ENCODE data around the gene ZFPM1. TPM values are rescaled to one million over a fixed set of nuclear protein-coding genes. Genes with fewer than 3 reads are reported as not detected.
A peak's percentile ranks its signal among the peaks of the same experiment; 100 is the strongest.

Gene ZFPM1
- total RNA-seq, 4 donors from 2014 or later: 0.31 to 0.71 (median 0.56) TPM

GRCh38 chr16:88503374-88503770 lies 50.3 kb downstream of the ZFPM1 start:
- no peak for TF ChIP-seq POLR2A (IDR thresholded peaks at IDR 0.05)
- TF ChIP-seq CTCF (IDR thresholded peaks at IDR 0.05 in 4 of 5, conservative IDR thresholded peaks at IDR 0.05 in 1 of 5): no peak
- intact Hi-C loops (cut with DNase I; ENCODE audit: low total_unique reads) (no loop called here), in situ Hi-C loops (cut with MboI; ENCODE audit: low sequenced_read_pairs in 4 of 4) (no loop called here)
- no peak for DNase-seq
- H3K4me3 ChIP-seq: no peak overlapping the region
- ATAC-seq: no peak
- H3K9me3 ChIP-seq: no peaks in the 10 kb centered on the region
- H3K4me1 ChIP-seq: no peaks in the 10 kb centered on the region
- no peaks in the 10 kb centered on the region for H3K27me3 ChIP-seq
- no peaks in the 10 kb centered on the region for H3K36me3 ChIP-seq
- H3K27ac ChIP-seq: no peak overlapping the region

GRCh38 chr16:88503771-88504488 lies 50.9 kb downstream of the ZFPM1 start:
- H3K27ac ChIP-seq: no peak overlapping the region

GRCh38 chr16:88504489-88505404 lies 51.7 kb downstream of the ZFPM1 start:
- TF ChIP-seq CTCF (IDR thresholded peaks at IDR 0.05 in 4 of 5, conservative IDR thresholded peaks at IDR 0.05 in 1 of 5) (no peak), POLR2A (IDR thresholded peaks at IDR 0.05) (no peak)
- H3K27ac ChIP-seq: no peak overlapping the region
- no peak overlapping the region for H3K4me3 ChIP-seq
- no peak for ATAC-seq
- intact Hi-C loops (cut with DNase I; ENCODE audit: low total_unique reads): loop anchor here (1.0 kb wide), 1 partner anchor 61 kb away; no protein-coding TSS in a partner anchor
- no peaks in the 10 kb centered on the region for H3K4me1 ChIP-seq
- H3K27me3 ChIP-seq: no peaks in the 10 kb centered on the region
- in situ Hi-C loops (cut with MboI; ENCODE audit: low sequenced_read_pairs in 4 of 4): no loop called here
- H3K9me3 ChIP-seq: no peaks in the 10 kb centered on the region
- no peaks in the 10 kb centered on the region for H3K36me3 ChIP-seq
- DNase-seq: no peak

More at GRCh38 chr16:88503771-88504488, 50.9 kb downstream of the ZFPM1 start:
- H3K36me3 ChIP-seq: no peaks in the 10 kb centered on the region
- no peaks in the 10 kb centered on the region for H3K4me1 ChIP-seq
- intact Hi-C loops (cut with DNase I; ENCODE audit: low total_unique reads): no loop called here
- H3K4me3 ChIP-seq: no peak overlapping the region
- no peaks in the 10 kb centered on the region for H3K9me3 ChIP-seq
- no peak for TF ChIP-seq CTCF (IDR thresholded peaks at IDR 0.05 in 4 of 5, conservative IDR thresholded peaks at IDR 0.05 in 1 of 5)
- no peak for TF ChIP-seq POLR2A (IDR thresholded peaks at IDR 0.05)
- in situ Hi-C loops (cut with MboI; ENCODE audit: low sequenced_read_pairs in 4 of 4): no loop called here
- no peak for ATAC-seq
- H3K27me3 ChIP-seq: no peaks in the 10 kb centered on the region
- no peak for DNase-seq

GRCh38 chr16:88505405-88506082 lies 52.5 kb downstream of the ZFPM1 start:
- peak in 4 of 5 experiments; percentile 15 to 49 (median 34) for TF ChIP-seq CTCF (IDR thresholded peaks at IDR 0.05 in 4 of 5, conservative IDR thresholded peaks at IDR 0.05 in 1 of 5)
- TF ChIP-seq POLR2A (IDR thresholded peaks at IDR 0.05): no peak
- ATAC-seq: no peak
- in situ Hi-C loops (cut with MboI; ENCODE audit: low sequenced_read_pairs in 4 of 4): no loop called here
- Histone ChIP-seq H3K4me3 (no peak overlapping the region), H3K27ac (no peak overlapping the region), H3K36me3 (no peaks in the 10 kb centered on the region), H3K9me3 (no peaks in the 10 kb centered on the region), H3K4me1 (no peaks in the 10 kb centered on the region), H3K27me3 (peaks cover 0 to 1% (median 0%) of the 10 kb centered on the region in 3 donors)
- intact Hi-C loops (cut with DNase I; ENCODE audit: low total_unique reads): loop anchor here (1.0 kb wide), 1 partner anchor 62 kb away; no protein-coding TSS in a partner anchor
- DNase-seq: peak in 1 of 2 donors; percentile 25
